OCI-LY3 (cell line): ENCODE measurements around the gene EIF6.

ENCODE experiments used
- H2AFZ ChIP-seq: fragments of 200-600, 300-600 bp; shearing (Covaris generic); 2 replicates; pipeline ENCODE4 v1.6.0; 2014; ENCODE audit warnings: antibody characterized with exemption, low read depth, low read length
- H3K27ac ChIP-seq: fragments of 200-600, 300-600 bp; sonication (generic); 2 replicates; pipeline ENCODE4 v1.5.1; 2014; ENCODE audit warnings: mild to moderate bottlenecking, low read length, moderate library complexity, mixed read lengths
- H3K27me3 ChIP-seq: fragments of 200-600, 300-600 bp; sonication (generic); 2 replicates; pipeline ENCODE4 v1.6.1; 2014; ENCODE audit warnings: low read depth, low read length, mixed read lengths
- H3K36me3 ChIP-seq: fragments of 200-600, 300-600 bp; sonication (generic); replicated peaks from 2 replicates; pipeline ENCODE3; 2014; ENCODE audit warnings: low read depth, low read length, mixed read lengths
- H3K4me1 ChIP-seq: fragments of 300-600, 200-600 bp; sonication (generic); 2 replicates; pipeline ENCODE4 v1.6.1; 2014; ENCODE audit warnings: low read length, mixed read lengths
- H3K4me2 ChIP-seq: fragments of 200-600, 300-600 bp; sonication (generic); 2 replicates; pipeline ENCODE4 v1.6.1; 2014; ENCODE audit warnings: low read length, mixed read lengths
- H3K4me3 ChIP-seq: fragments of 300-600, 200-600 bp; sonication (generic); 2 replicates; pipeline ENCODE4 v1.5.1; 2014; ENCODE audit warnings: antibody characterized with exemption, mild to moderate bottlenecking, low read length, moderate library complexity
- H3K79me2 ChIP-seq: fragments of 300-600, 200-600 bp; shearing (Covaris generic); 2 replicates; pipeline ENCODE4 v1.6.1; 2014; ENCODE audit warnings: mild to moderate bottlenecking, low read length, mixed read lengths
- H3K9ac ChIP-seq: fragments of 300-600, 200-600 bp; shearing (Covaris generic); 2 replicates; pipeline ENCODE4 v1.6.0; 2014; ENCODE audit warnings: mild to moderate bottlenecking, low read length, moderate library complexity
- H3K9me3 ChIP-seq: fragments of 200-600, 300-600 bp; shearing (Covaris generic); 2 replicates; pipeline ENCODE4 v1.6.1; 2014; ENCODE audit warnings: low read length, mixed read lengths; ENCODE audit not compliant: insufficient read depth
- H4K20me1 ChIP-seq: fragments of 200-600, 300-600 bp; sonication (generic); 2 replicates; pipeline ENCODE4 v1.6.1; 2016; ENCODE audit warnings: low read length, mixed read lengths; ENCODE audit not compliant: insufficient read depth
- EZH2phosphoT487 ChIP-seq: fragments of 200-600 bp; shearing (Covaris generic); IDR thresholded peaks from 2 replicates; pipeline ENCODE4 v1.6.1; 2018; ENCODE audit warnings: antibody characterized with exemption, mixed run types, low read depth
- TF ChIP-seq, protein P1 (sequence below): fragments of 200-600, 300-600 bp; sonication (generic); IDR thresholded peaks from 2 replicates; pipeline ENCODE4 v1.5.1; 2014; ENCODE audit warnings: antibody characterized with exemption, low read length, low read depth

Gene EIF6

GRCh38 chr20:35243986-35244385, 40.6 kb downstream of the EIF6 start:
- Histone ChIP-seq H3K9me3 (no peaks in the 10 kb centered on the region), H3K27ac (no peak overlapping the region), H3K36me3 (no peaks in the 10 kb centered on the region), H2AFZ (no peak overlapping the region), H3K27me3 (peaks cover 35% of the 10 kb centered on the region), H3K9ac (no peak overlapping the region), H3K79me2 (no peaks in the 10 kb centered on the region), H3K4me3 (no peak overlapping the region), H3K4me2 (no peak overlapping the region), H3K4me1 (no peaks in the 10 kb centered on the region), H4K20me1 (no peaks in the 10 kb centered on the region)
- TF ChIP-seq, protein P1, sequence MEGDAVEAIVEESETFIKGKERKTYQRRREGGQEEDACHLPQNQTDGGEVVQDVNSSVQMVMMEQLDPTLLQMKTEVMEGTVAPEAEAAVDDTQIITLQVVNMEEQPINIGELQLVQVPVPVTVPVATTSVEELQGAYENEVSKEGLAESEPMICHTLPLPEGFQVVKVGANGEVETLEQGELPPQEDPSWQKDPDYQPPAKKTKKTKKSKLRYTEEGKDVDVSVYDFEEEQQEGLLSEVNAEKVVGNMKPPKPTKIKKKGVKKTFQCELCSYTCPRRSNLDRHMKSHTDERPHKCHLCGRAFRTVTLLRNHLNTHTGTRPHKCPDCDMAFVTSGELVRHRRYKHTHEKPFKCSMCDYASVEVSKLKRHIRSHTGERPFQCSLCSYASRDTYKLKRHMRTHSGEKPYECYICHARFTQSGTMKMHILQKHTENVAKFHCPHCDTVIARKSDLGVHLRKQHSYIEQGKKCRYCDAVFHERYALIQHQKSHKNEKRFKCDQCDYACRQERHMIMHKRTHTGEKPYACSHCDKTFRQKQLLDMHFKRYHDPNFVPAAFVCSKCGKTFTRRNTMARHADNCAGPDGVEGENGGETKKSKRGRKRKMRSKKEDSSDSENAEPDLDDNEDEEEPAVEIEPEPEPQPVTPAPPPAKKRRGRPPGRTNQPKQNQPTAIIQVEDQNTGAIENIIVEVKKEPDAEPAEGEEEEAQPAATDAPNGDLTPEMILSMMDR, result no peak
- TF ChIP-seq EZH2phosphoT487, result no peak

DNA sequence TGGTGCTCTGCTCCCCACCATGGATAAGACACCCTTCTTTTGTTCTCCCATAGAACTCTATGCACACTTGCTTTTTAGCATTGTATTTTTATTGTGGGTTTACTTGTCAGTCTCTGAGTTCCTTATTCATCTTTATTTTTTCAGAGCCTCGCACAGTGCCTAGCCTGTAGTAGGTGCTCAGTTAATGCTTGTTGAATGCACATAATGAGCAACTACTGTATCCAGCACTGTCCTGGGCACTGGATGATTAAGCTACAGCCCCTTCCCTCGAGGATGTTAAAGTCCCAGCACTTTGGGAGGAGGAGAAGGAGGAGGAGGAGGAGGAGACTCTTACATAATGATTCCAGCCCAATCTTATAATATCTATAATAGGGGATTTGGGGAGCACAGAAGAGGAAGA, 41.3 kb downstream of the EIF6 start:
- Histone ChIP-seq H3K9me3 (no peaks in the 10 kb centered on the region), H4K20me1 (no peaks in the 10 kb centered on the region), H3K27me3 (peaks cover 35% of the 10 kb centered on the region), H3K9ac (no peak overlapping the region), H3K4me2 (no peak overlapping the region), H3K4me3 (no peak overlapping the region), H3K36me3 (no peaks in the 10 kb centered on the region), H3K27ac (no peak overlapping the region), H3K4me1 (no peaks in the 10 kb centered on the region), H2AFZ (no peak overlapping the region), H3K79me2 (no peaks in the 10 kb centered on the region)
- TF ChIP-seq, protein P1, result no peak
- no peak for TF ChIP-seq EZH2phosphoT487

- Histone ChIP-seq H3K4me2 (no peak overlapping the region), H3K9me3 (no peaks in the 10 kb centered on the region), H3K79me2 (no peaks in the 10 kb centered on the region), H3K4me1 (no peaks in the 10 kb centered on the region), H3K27ac (no peak overlapping the region), H3K36me3 (no peaks in the 10 kb centered on the region), H3K27me3 (peaks cover 39% of the 10 kb centered on the region), H2AFZ (no peak overlapping the region), H4K20me1 (no peaks in the 10 kb centered on the region), H3K4me3 (no peak overlapping the region), H3K9ac (no peak overlapping the region)
- TF ChIP-seq EZH2phosphoT487, result no peak
- TF ChIP-seq, protein P1, result no peak
These were observed 43.7 kb downstream of the EIF6 start for GRCh38 chr20:35240811-35241293.

DNA sequence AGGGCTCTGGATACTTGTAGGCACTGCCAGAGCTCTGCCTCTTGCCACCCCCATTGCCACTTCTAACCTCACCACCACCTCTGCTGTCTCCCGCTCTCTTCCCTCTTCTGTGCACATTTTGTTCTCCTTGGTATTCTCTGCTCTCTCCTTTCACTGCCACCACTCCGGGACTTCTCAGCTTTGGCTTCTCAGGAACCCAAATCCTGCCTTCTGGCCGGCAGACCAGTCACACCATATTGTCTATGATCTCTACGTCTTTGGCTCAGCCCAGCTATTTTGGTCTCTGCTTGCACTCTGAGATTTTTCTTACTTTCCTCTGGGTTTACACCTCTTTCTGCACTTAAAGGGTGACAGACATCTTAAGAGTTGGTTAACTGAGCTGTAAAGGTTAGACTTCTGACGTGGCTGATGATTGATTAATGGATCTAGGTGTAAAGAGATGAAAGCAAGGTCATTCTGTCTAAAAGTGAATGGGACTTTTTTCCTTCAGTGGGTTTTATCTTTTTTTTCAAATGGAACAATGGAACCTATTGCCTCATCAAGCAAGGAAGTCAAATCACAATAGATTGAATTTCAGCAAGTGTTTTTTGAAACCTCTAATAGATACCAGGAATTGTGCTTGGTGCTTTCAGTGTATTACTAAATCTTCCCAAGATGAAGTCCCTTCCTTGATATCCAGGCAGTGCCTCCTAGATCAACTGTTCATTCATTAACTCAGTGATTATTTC, 44.3 kb downstream of the EIF6 start:
- no peaks in the 10 kb centered on the region for H3K9me3 ChIP-seq
- no peak for TF ChIP-seq EZH2phosphoT487
- TF ChIP-seq, protein P1, result no peak
- no peak overlapping the region for H3K4me3 ChIP-seq
- no peaks in the 10 kb centered on the region for H4K20me1 ChIP-seq
- no peaks in the 10 kb centered on the region for H3K79me2 ChIP-seq
- H3K36me3 ChIP-seq, result no peaks in the 10 kb centered on the region
- H3K9ac ChIP-seq, result no peak overlapping the region
- no peak overlapping the region for H2AFZ ChIP-seq
- no peak overlapping the region for H3K4me2 ChIP-seq
- H3K4me1 ChIP-seq, result no peaks in the 10 kb centered on the region
- peaks cover 39% of the 10 kb centered on the region for H3K27me3 ChIP-seq
- no peak overlapping the region for H3K27ac ChIP-seq
